Mammary epithelial cell (primary cell): ENCODE results near the gene LPAR6.

Experiments
- EZH2 ChIP-seq: IDR thresholded peaks from 2 replicates; pipeline ENCODE4 v1.6.1; 2012; ENCODE audit warnings: low read length, inconsistent platforms, borderline replicate concordance
- TF ChIP-seq, protein P1 (sequence below), 2 donors: IDR thresholded peaks in 1 of 2; conservative IDR thresholded peaks in 1 of 2; 2 replicates each; pipeline ENCODE4 v1.5.1; 2011 to 2012; ENCODE audit warnings: inconsistent platforms in 2 of 2, low read length in 2 of 2, mild to moderate bottlenecking in 2 of 2, control low read depth in 1 of 2, low read depth in 1 of 2; ENCODE audit not compliant: insufficient read depth in 1 of 2; ENCODE audit errors: extremely low read depth in 1 of 2

DNA sequence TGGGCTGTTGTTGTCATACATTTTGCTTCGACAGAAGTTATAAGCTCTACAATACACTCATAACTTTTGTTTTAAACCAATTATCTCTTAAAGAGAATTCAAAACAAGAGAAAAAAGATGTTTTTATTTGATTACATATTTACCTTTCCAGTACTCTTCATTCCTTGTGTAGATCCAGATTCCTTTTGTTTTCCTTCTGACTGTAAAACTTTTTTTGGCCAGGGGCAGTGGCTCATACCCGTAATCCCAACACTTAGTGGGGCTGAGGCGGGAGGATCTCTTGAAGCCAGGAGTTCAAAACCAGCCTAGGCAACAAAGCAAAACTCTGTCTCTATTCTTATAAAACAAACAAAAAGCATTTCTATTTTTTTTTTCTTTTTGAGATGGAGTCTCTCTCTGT is 21.7 kb downstream of the LPAR6 start:
- TF ChIP-seq, protein P1, sequence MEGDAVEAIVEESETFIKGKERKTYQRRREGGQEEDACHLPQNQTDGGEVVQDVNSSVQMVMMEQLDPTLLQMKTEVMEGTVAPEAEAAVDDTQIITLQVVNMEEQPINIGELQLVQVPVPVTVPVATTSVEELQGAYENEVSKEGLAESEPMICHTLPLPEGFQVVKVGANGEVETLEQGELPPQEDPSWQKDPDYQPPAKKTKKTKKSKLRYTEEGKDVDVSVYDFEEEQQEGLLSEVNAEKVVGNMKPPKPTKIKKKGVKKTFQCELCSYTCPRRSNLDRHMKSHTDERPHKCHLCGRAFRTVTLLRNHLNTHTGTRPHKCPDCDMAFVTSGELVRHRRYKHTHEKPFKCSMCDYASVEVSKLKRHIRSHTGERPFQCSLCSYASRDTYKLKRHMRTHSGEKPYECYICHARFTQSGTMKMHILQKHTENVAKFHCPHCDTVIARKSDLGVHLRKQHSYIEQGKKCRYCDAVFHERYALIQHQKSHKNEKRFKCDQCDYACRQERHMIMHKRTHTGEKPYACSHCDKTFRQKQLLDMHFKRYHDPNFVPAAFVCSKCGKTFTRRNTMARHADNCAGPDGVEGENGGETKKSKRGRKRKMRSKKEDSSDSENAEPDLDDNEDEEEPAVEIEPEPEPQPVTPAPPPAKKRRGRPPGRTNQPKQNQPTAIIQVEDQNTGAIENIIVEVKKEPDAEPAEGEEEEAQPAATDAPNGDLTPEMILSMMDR (conservative IDR thresholded peaks at IDR 0.05 in 1 of 2, IDR thresholded peaks at IDR 0.05 in 1 of 2; ENCODE audit: extremely low read depth in 1 of 2, insufficient read depth in 1 of 2, low read depth in 1 of 2, low read length in 2 of 2) = no peak
- no peak for TF ChIP-seq EZH2
